ENCODE results near the gene KANSL1. TPM values are rescaled to one million over a fixed set of nuclear protein-coding genes. Genes with fewer than 3 reads are reported as not detected.

KANSL1 gene
- total RNA-seq, 2 experiments from 2014 or later, result 54.4 to 55.3 TPM

DNA sequence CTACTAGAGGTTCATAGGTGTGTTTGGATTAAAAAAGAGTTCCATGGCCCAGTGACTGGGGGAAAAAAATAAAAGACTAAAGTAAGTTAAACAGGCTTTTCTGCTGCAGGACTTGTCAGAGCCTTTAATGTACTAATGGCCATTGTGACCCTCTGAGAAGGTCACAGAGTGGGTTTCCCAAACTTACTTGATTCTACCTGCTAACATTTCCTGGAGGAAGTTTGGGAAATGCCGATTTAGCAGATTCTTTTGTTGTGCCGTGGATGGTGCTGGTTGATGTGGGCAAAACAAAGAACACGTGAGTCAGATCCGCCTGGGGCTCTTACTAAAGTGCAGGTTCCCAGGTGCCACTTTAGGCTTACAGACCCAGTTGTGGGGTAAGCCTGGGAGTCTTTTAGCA, 207.8 kb downstream of the KANSL1 start:
- no peak overlapping the region for H3K4me3 Mint-ChIP-seq
- H3K4me1 Mint-ChIP-seq (ENCODE audit: low read depth), result no peaks in the 10 kb centered on the region
- ATAC-seq (no peak), DNase-seq (no peak)
- no peak for TF ChIP-seq CTCF (IDR thresholded peaks at IDR 0.05)
- H3K36me3 Mint-ChIP-seq (ENCODE audit: low read depth), result no peaks in the 10 kb centered on the region
- CTCF ChIA-PET, result interaction anchor here (1.1 kb wide), 2 partner anchors 36 to 265 kb away, joined by 3 read pairs; no protein-coding TSS in a partner anchor
- POLR2A ChIA-PET, result no interaction called here
- H3K27ac Mint-ChIP-seq, result no peak overlapping the region
- intact Hi-C loops (cut with micrococcal nuclease), result no loop called here
- H3K27me3 Mint-ChIP-seq, result no peaks in the 10 kb centered on the region
- no peaks in the 10 kb centered on the region for H3K9me3 Mint-ChIP-seq

GRCh38 chr17:45984368-45984767, 208.9 kb downstream of the KANSL1 start:
- TF ChIP-seq CTCF (IDR thresholded peaks at IDR 0.05), result no peak
- Mint-ChIP-seq H3K4me3 (no peak overlapping the region), H3K27me3 (no peaks in the 10 kb centered on the region), H3K4me1 (ENCODE audit: low read depth) (no peaks in the 10 kb centered on the region), H3K36me3 (ENCODE audit: low read depth) (no peaks in the 10 kb centered on the region), H3K27ac (no peak overlapping the region), H3K9me3 (no peaks in the 10 kb centered on the region)
- ChIA-PET POLR2A (no interaction called here), CTCF (no interaction called here)
- intact Hi-C loops (cut with micrococcal nuclease), result no loop called here
- no peak for DNase-seq
- ATAC-seq, result no peak

DNA sequence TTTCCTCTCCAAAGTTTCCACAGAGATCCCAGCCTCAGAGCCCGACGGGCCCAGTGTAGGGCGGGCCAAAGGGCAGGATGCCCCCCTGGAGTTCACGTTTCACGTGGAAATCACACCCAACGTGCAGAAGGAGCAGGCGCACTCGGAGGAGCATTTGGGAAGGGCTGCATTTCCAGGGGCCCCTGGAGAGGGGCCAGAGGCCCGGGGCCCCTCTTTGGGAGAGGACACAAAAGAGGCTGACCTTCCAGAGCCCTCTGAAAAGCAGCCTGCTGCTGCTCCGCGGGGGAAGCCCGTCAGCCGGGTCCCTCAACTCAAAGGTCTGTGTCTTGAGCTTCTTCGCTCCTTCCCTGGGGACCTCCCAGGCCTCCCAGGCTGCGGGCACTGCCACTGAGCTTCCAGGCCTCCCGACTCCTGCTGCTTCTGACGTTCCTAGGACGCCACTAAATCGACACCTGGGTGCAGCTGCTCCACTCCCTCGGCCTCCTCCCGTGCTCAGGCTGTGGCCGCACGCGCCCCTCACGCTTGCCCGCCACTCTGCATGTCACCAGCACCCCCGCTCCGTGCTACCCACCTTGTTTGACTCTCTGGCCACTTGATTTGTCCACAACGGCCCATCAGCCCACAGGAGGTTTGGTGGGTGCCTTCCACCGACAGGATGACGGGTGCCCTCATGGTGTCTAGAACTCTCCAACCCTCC, 209.5 kb downstream of the KANSL1 start:
- H3K27me3 Mint-ChIP-seq, result no peaks in the 10 kb centered on the region
- DNase-seq, result no peak
- intact Hi-C loops (cut with micrococcal nuclease), result no loop called here
- no peak overlapping the region for H3K27ac Mint-ChIP-seq
- no peaks in the 10 kb centered on the region for H3K36me3 Mint-ChIP-seq (ENCODE audit: low read depth)
- ChIA-PET POLR2A (no interaction called here), CTCF (no interaction called here)
- H3K4me3 Mint-ChIP-seq, result no peak overlapping the region
- no peak for ATAC-seq
- TF ChIP-seq CTCF (IDR thresholded peaks at IDR 0.05), result no peak
- H3K9me3 Mint-ChIP-seq, result no peaks in the 10 kb centered on the region
- H3K4me1 Mint-ChIP-seq (ENCODE audit: low read depth), result no peaks in the 10 kb centered on the region

DNA sequence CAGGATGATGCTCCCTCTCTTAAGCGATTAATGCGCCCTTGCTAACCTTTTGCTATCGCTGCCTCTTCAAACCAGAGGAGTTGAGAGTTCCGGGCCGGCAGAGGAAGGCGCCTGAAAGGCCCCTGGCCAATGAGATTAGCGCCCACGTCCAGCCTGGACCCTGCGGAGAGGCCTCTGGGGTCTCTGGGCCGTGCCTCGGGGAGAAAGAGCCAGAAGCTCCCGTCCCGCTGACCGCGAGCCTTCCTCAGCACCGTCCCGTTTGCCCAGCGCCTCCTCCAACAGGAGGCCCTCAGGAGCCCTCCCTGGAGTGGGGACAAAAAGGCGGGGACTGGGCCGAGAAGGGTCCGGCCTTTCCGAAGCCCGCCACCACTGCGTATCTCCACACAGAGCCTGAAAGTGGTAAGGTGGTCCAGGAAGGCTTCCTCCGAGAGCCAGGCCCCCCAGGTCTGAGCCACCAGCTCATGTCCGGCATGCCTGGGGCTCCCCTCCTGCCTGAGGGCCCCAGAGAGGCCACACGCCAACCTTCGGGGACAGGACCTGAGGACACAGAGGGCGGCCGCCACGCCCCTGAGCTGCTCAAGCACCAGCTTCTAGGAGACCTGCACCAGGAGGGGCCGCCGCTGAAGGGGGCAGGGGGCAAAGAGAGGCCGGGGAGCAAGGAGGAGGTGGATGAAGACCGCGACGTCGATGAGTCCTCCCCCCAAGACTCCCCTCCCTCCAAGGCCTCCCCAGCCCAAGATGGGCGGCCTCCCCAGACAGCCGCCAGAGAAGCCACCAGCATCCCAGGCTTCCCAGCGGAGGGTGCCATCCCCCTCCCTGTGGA, 210.2 kb downstream of the KANSL1 start:
- TF ChIP-seq CTCF (IDR thresholded peaks at IDR 0.05), result no peak

GRCh38 chr17:45981306-45981705, 211.9 kb downstream of the KANSL1 start:
- Mint-ChIP-seq H3K4me1 (ENCODE audit: low read depth) (no peaks in the 10 kb centered on the region), H3K9me3 (no peaks in the 10 kb centered on the region), H3K27ac (no peak overlapping the region), H3K36me3 (ENCODE audit: low read depth) (no peaks in the 10 kb centered on the region), H3K4me3 (no peak overlapping the region), H3K27me3 (no peaks in the 10 kb centered on the region)
- intact Hi-C loops (cut with micrococcal nuclease), result no loop called here
- TF ChIP-seq CTCF (IDR thresholded peaks at IDR 0.05), result no peak
- ATAC-seq, result no peak
- POLR2A ChIA-PET, result no interaction called here
- CTCF ChIA-PET, result interaction anchor here (0.8 to 1.5 kb wide), 2 partner anchors 22 to 32 kb away, joined by 3 to 4 read pairs; no protein-coding TSS in a partner anchor
- no peak for DNase-seq

More for the DNA sequence above, 210.2 kb downstream of the KANSL1 start:
- CTCF ChIA-PET, result no interaction called here
- ATAC-seq, result no peak
- Mint-ChIP-seq H3K27me3 (no peaks in the 10 kb centered on the region), H3K36me3 (ENCODE audit: low read depth) (no peaks in the 10 kb centered on the region), H3K27ac (no peak overlapping the region), H3K9me3 (no peaks in the 10 kb centered on the region), H3K4me1 (ENCODE audit: low read depth) (no peaks in the 10 kb centered on the region), H3K4me3 (no peak overlapping the region)
- no peak for DNase-seq
- intact Hi-C loops (cut with micrococcal nuclease), result no loop called here
- POLR2A ChIA-PET, result no interaction called here
